ENCODE results near the gene TNK1.

The TNK1 gene

DNA sequence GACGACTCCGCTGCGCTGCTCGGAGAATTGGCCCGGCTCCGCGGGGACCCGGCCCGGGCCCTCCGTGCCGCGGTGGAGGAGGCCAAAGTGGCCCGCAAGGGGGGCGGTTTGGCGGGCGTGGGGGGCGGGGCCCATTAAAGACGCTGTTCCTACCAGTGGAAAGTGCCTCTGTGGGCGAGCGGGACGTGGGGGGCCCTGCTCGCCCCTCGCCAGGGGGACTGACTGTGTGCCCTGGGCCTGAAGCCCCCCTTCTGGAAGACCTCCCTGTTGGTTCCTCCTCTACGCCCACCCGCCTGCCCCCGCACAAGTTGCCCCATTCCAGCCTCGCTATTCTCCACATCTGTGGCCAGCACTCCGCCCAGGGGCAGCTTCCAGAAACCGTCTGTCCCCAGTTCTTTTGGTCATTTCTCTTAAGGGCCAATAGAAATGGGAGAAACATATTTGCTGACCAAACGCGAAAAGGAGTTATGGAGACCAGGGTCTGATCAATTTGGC lies 56.5 kb downstream of the TNK1 start:
- DNase-seq: no peak
- Histone ChIP-seq H3K4me3 (ENCODE audit: low read depth, low read length) (peak overlapping the region; percentile 57), H3K27me3 (peaks cover 9% of the 10 kb centered on the region), H3K36me3 (no peaks in the 10 kb centered on the region), H3K9me3 (no peaks in the 10 kb centered on the region), H3K4me1 (no peaks in the 10 kb centered on the region)
- TF ChIP-seq, protein P1, sequence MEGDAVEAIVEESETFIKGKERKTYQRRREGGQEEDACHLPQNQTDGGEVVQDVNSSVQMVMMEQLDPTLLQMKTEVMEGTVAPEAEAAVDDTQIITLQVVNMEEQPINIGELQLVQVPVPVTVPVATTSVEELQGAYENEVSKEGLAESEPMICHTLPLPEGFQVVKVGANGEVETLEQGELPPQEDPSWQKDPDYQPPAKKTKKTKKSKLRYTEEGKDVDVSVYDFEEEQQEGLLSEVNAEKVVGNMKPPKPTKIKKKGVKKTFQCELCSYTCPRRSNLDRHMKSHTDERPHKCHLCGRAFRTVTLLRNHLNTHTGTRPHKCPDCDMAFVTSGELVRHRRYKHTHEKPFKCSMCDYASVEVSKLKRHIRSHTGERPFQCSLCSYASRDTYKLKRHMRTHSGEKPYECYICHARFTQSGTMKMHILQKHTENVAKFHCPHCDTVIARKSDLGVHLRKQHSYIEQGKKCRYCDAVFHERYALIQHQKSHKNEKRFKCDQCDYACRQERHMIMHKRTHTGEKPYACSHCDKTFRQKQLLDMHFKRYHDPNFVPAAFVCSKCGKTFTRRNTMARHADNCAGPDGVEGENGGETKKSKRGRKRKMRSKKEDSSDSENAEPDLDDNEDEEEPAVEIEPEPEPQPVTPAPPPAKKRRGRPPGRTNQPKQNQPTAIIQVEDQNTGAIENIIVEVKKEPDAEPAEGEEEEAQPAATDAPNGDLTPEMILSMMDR (IDR thresholded peaks at IDR 0.05; ENCODE audit: low read depth, low read length): no peak

DNA sequence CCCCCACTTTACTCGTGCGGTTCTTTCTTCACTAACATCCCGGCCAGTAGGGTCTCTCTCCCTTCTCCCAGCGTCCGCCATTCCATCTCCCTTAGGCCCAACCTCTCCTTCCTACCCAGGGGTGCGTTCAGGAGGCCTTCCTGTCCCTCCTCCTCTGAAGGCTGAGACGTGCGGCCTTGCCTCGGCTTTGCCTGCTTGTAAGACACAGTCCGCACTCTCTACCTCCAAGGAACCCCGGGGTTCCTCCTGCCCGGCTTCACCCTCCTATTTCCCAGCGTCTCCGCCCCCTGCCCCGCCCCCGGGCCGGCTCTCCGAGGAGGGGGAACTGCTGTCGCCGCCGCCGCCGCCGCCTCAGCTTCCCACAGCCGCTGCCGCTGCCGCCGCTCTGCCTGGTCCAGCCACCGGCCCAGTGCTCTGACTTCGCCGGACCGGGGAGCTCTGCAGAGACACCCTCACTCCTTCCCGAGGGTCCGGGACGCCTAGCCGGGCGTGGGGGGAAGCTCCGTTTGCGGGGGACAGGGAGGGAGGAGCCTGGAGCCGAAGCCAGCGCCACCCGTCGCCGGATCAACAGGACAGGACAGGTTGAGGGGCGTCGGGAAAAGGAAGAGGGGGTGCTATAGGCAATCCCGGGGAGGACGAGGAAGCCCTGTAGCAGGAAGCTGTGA lies 57.2 kb downstream of the TNK1 start:
- peak; percentile 63 for DNase-seq
- peaks cover 9% of the 10 kb centered on the region for H3K27me3 ChIP-seq
- H3K4me3 ChIP-seq (ENCODE audit: low read depth, low read length): peak overlapping the region; percentile 57
- TF ChIP-seq, protein P1 (IDR thresholded peaks at IDR 0.05; ENCODE audit: low read depth, low read length): no peak
- no peaks in the 10 kb centered on the region for H3K4me1 ChIP-seq
- H3K9me3 ChIP-seq: no peaks in the 10 kb centered on the region
- no peaks in the 10 kb centered on the region for H3K36me3 ChIP-seq

DNA sequence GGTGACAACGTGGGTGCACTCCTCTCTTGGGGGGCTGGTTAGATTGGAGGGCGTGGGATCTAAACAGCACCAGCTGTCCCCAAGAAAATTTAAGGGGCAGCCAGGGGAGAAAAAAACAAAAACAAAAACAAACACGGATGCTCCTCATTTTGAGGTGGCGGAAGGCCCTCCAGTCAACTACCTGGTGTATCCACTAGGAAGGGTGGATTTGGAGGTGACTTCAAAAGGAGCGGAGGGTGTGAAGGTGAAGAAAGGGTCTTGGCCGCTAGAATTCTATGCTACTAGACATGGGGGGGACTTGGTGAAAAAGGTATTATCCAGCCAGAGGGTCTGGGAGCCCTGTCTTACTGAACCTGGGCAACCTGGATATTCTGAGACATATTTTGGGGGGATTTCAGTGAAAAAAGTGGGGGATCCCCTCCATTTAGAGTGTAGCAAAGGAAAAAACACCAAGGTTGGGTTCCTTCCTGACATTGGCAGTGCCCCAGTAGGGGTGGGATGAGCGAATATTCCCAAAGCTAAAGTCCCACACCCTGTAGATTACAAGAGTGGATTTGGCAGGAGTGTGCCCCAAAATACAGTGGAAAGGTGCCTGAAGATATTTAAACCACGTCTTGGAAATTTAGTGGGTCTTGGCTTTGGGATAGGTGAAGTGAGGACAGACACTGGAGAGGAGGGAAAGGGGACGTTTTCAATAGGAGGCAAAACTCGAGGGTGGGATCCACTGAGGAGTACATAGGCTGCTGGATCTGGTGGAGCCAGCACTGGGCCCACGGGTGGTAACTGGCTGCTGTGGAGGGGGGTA lies 58.0 kb downstream of the TNK1 start:
- no peaks in the 10 kb centered on the region for H3K36me3 ChIP-seq
- no peak for DNase-seq
- no peaks in the 10 kb centered on the region for H3K4me1 ChIP-seq
- peak overlapping the region; percentile 57 for H3K4me3 ChIP-seq (ENCODE audit: low read depth, low read length)
- TF ChIP-seq, protein P1 (IDR thresholded peaks at IDR 0.05; ENCODE audit: low read depth, low read length): no peak
- H3K27me3 ChIP-seq: peaks cover 9% of the 10 kb centered on the region
- H3K9me3 ChIP-seq: no peaks in the 10 kb centered on the region
